Measurements from ENCODE around the gene BCORL1.

Gene BCORL1

DNA sequence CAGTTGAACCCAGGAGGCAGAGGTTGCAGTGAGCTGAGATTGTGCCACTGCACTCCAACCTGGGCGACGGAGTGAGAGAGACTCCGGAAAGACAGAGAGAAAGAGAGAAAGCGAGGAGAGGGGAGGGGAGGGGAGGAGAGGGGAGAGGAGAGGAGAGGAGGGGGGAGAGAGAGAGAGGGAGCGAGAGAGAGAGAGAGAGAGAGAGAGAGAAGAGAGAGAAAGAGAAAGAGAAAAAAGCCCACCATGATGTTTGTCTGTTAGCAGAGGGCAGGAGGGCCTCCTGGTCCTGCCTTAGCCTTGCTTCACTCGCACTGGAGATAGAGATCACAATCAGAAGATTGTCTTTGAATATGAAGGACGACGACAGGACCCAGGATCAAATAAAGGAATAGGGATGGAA is 18.7 kb upstream of the BCORL1 start:
- Histone ChIP-seq H3K79me1 (ENCODE audit: low read depth, low read length) (no peaks in the 10 kb centered on the region), H2AFZ (ENCODE audit: low read length) (no peak overlapping the region), H4K8ac (ENCODE audit: low read depth, low read length) (no peak overlapping the region), H3K27me3 (ENCODE audit: control insufficient read depth in 3 of 3, insufficient read depth in 3 of 3, low read depth in 1 of 3, low read length in 3 of 3) (peaks cover 0 to 14% (median 12%) of the 10 kb centered on the region in 3 experiments), H4K91ac (ENCODE audit: low read depth, low read length, poor library complexity) (no peak overlapping the region), H2BK15ac (ENCODE audit: low read length) (no peak overlapping the region), H3K36me3 (replicated peaks in 1 of 2; ENCODE audit: control insufficient read depth in 2 of 2, insufficient read depth in 2 of 2, low read length in 2 of 2) (no peaks in the 10 kb centered on the region), H3K4me3 (ENCODE audit: low read length in 2 of 2) (no peak overlapping the region), H3K4ac (ENCODE audit: low read length) (no peak overlapping the region), H3K18ac (ENCODE audit: low read length) (no peak overlapping the region), H3K4me2 (ENCODE audit: insufficient read depth, low read length, poor library complexity, severe bottlenecking) (no peak overlapping the region), H2AK5ac (ENCODE audit: low read depth, low read length) (no peak overlapping the region), H3K27ac (replicated peaks; ENCODE audit: low read length) (no peak overlapping the region), H3K9me3 (replicated peaks in 1 of 2; ENCODE audit: control insufficient read depth in 2 of 2, insufficient read depth in 1 of 2, low read depth in 1 of 2, low read length in 2 of 2) (peaks cover 0 to 2% of the 10 kb centered on the region in 2 donors), H3K14ac (ENCODE audit: low read length) (no peak overlapping the region), H2BK12ac (ENCODE audit: low read length) (no peak overlapping the region), H2BK5ac (ENCODE audit: low read length) (no peak overlapping the region), H2BK120ac (ENCODE audit: low read depth, low read length) (no peak overlapping the region), H3K9ac (ENCODE audit: low read depth, low read length, poor library complexity) (no peak overlapping the region), H3K23ac (ENCODE audit: low read depth, low read length, poor library complexity) (no peak overlapping the region), H3K4me1 (ENCODE audit: control insufficient read depth in 2 of 2, insufficient read depth in 1 of 2, low read depth in 1 of 2, low read length in 2 of 2) (peaks cover 0 to 9% of the 10 kb centered on the region in 2 donors)
- no CpG with 5 or more reads among the region's 8 CpGs for WGBS, 2 donors (ENCODE audit: extremely low coverage in 2 of 2, insufficient read length in 2 of 2, insufficient replicate concordance in 1 of 2)
- DNase-seq (ENCODE audit: low spot score): no peak

- Histone ChIP-seq H2AK5ac (ENCODE audit: low read depth, low read length) (no peak overlapping the region), H3K4me3 (ENCODE audit: low read length in 2 of 2) (no peak overlapping the region), H3K23ac (ENCODE audit: low read depth, low read length, poor library complexity) (no peak overlapping the region), H2BK15ac (ENCODE audit: low read length) (no peak overlapping the region), H2AFZ (ENCODE audit: low read length) (no peak overlapping the region), H3K79me1 (ENCODE audit: low read depth, low read length) (no peaks in the 10 kb centered on the region), H3K36me3 (replicated peaks in 1 of 2; ENCODE audit: control insufficient read depth in 2 of 2, insufficient read depth in 2 of 2, low read length in 2 of 2) (no peaks in the 10 kb centered on the region), H4K91ac (ENCODE audit: low read depth, low read length, poor library complexity) (no peak overlapping the region), H3K27me3 (ENCODE audit: control insufficient read depth in 3 of 3, insufficient read depth in 3 of 3, low read depth in 1 of 3, low read length in 3 of 3) (no peaks in the 10 kb centered on the region), H3K9ac (ENCODE audit: low read depth, low read length, poor library complexity) (no peak overlapping the region), H3K14ac (ENCODE audit: low read length) (no peak overlapping the region), H3K27ac (replicated peaks; ENCODE audit: low read length) (no peak overlapping the region), H2BK12ac (ENCODE audit: low read length) (no peak overlapping the region), H3K9me3 (replicated peaks in 1 of 2; ENCODE audit: control insufficient read depth in 2 of 2, insufficient read depth in 1 of 2, low read depth in 1 of 2, low read length in 2 of 2) (peaks cover 0 to 2% of the 10 kb centered on the region in 2 donors), H4K8ac (ENCODE audit: low read depth, low read length) (no peak overlapping the region), H3K4me1 (ENCODE audit: control insufficient read depth in 2 of 2, insufficient read depth in 1 of 2, low read depth in 1 of 2, low read length in 2 of 2) (peaks cover 0 to 5% of the 10 kb centered on the region in 2 donors), H3K4ac (ENCODE audit: low read length) (no peak overlapping the region), H2BK120ac (ENCODE audit: low read depth, low read length) (no peak overlapping the region), H2BK5ac (ENCODE audit: low read length) (no peak overlapping the region), H3K18ac (ENCODE audit: low read length) (no peak overlapping the region), H3K4me2 (ENCODE audit: insufficient read depth, low read length, poor library complexity, severe bottlenecking) (no peak overlapping the region)
- no CpG with 5 or more reads among the region's 6 CpGs for WGBS, 2 donors (ENCODE audit: extremely low coverage in 2 of 2, insufficient read length in 2 of 2, insufficient replicate concordance in 1 of 2)
- DNase-seq (ENCODE audit: low spot score): no peak
These were observed 17.3 kb upstream of the BCORL1 start for GRCh38 chrX:129965166-129965565.

DNA sequence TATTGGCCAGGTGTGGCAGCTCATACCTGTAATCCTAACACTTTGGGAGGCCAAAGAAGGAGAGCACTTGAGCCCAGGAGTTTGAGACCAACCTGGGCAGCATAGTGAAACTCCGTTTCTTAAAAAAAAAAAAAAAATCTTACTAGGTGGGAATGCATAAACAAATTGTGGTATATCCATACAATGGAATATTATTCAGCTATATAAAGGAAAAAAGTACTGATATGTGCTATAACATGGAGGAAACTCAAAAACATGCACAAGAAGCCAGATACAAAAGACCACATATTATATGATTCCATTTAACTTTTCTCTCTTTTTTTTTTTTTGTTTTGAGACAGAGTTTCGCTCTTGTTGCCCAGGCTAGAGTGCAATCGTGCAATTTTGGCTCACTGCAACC is 13.5 kb upstream of the BCORL1 start:
- Histone ChIP-seq H4K91ac (ENCODE audit: low read depth, low read length, poor library complexity) (no peak overlapping the region), H2BK12ac (ENCODE audit: low read length) (no peak overlapping the region), H2BK120ac (ENCODE audit: low read depth, low read length) (no peak overlapping the region), H3K79me1 (ENCODE audit: low read depth, low read length) (no peaks in the 10 kb centered on the region), H3K4me3 (ENCODE audit: low read length in 2 of 2) (no peak overlapping the region), H3K36me3 (replicated peaks in 1 of 2; ENCODE audit: control insufficient read depth in 2 of 2, insufficient read depth in 2 of 2, low read length in 2 of 2) (no peaks in the 10 kb centered on the region), H2AFZ (ENCODE audit: low read length) (no peak overlapping the region), H3K18ac (ENCODE audit: low read length) (no peak overlapping the region), H3K9me3 (replicated peaks in 1 of 2; ENCODE audit: control insufficient read depth in 2 of 2, insufficient read depth in 1 of 2, low read depth in 1 of 2, low read length in 2 of 2) (peaks cover 0 to 2% of the 10 kb centered on the region in 2 donors), H3K27ac (replicated peaks; ENCODE audit: low read length) (no peak overlapping the region), H3K27me3 (ENCODE audit: control insufficient read depth in 3 of 3, insufficient read depth in 3 of 3, low read depth in 1 of 3, low read length in 3 of 3) (peaks cover 0 to 9% (median 0%) of the 10 kb centered on the region in 3 experiments), H3K9ac (ENCODE audit: low read depth, low read length, poor library complexity) (no peak overlapping the region), H3K23ac (ENCODE audit: low read depth, low read length, poor library complexity) (no peak overlapping the region), H3K14ac (ENCODE audit: low read length) (no peak overlapping the region), H3K4ac (ENCODE audit: low read length) (no peak overlapping the region), H2BK15ac (ENCODE audit: low read length) (no peak overlapping the region), H4K8ac (ENCODE audit: low read depth, low read length) (no peak overlapping the region), H3K4me1 (ENCODE audit: control insufficient read depth in 2 of 2, insufficient read depth in 1 of 2, low read depth in 1 of 2, low read length in 2 of 2) (no peaks in the 10 kb centered on the region), H2AK5ac (ENCODE audit: low read depth, low read length) (no peak overlapping the region), H3K4me2 (ENCODE audit: insufficient read depth, low read length, poor library complexity, severe bottlenecking) (no peak overlapping the region), H2BK5ac (ENCODE audit: low read length) (no peak overlapping the region)
- WGBS, 2 donors (ENCODE audit: extremely low coverage in 2 of 2, insufficient read length in 2 of 2, insufficient replicate concordance in 1 of 2): no CpG with 5 or more reads among the region's 3 CpGs
- no peak for DNase-seq (ENCODE audit: low spot score)

GRCh38 chrX:129976441-129976840 is 6.0 kb upstream of the BCORL1 start:
- Histone ChIP-seq H3K18ac (ENCODE audit: low read length) (no peak overlapping the region), H3K9ac (ENCODE audit: low read depth, low read length, poor library complexity) (no peak overlapping the region), H3K4ac (ENCODE audit: low read length) (no peak overlapping the region), H2AK5ac (ENCODE audit: low read depth, low read length) (no peak overlapping the region), H3K14ac (ENCODE audit: low read length) (no peak overlapping the region), H2BK12ac (ENCODE audit: low read length) (no peak overlapping the region), H3K23ac (ENCODE audit: low read depth, low read length, poor library complexity) (no peak overlapping the region), H3K79me1 (ENCODE audit: low read depth, low read length) (no peaks in the 10 kb centered on the region), H3K4me2 (ENCODE audit: insufficient read depth, low read length, poor library complexity, severe bottlenecking) (no peak overlapping the region), H3K9me3 (replicated peaks in 1 of 2; ENCODE audit: control insufficient read depth in 2 of 2, insufficient read depth in 1 of 2, low read depth in 1 of 2, low read length in 2 of 2) (no peaks in the 10 kb centered on the region), H3K27ac (replicated peaks; ENCODE audit: low read length) (no peak overlapping the region), H2BK120ac (ENCODE audit: low read depth, low read length) (no peak overlapping the region), H3K27me3 (ENCODE audit: control insufficient read depth in 3 of 3, insufficient read depth in 3 of 3, low read depth in 1 of 3, low read length in 3 of 3) (peaks cover 0 to 41% (median 0%) of the 10 kb centered on the region in 3 experiments), H2BK5ac (ENCODE audit: low read length) (no peak overlapping the region), H2AFZ (ENCODE audit: low read length) (no peak overlapping the region), H4K91ac (ENCODE audit: low read depth, low read length, poor library complexity) (no peak overlapping the region), H3K4me3 (ENCODE audit: low read length in 2 of 2) (no peak overlapping the region), H4K8ac (ENCODE audit: low read depth, low read length) (no peak overlapping the region), H2BK15ac (ENCODE audit: low read length) (no peak overlapping the region), H3K36me3 (replicated peaks in 1 of 2; ENCODE audit: control insufficient read depth in 2 of 2, insufficient read depth in 2 of 2, low read length in 2 of 2) (no peaks in the 10 kb centered on the region), H3K4me1 (ENCODE audit: control insufficient read depth in 2 of 2, insufficient read depth in 1 of 2, low read depth in 1 of 2, low read length in 2 of 2) (peaks cover 0 to 2% of the 10 kb centered on the region in 2 donors)
- no peak for DNase-seq (ENCODE audit: low spot score)
- WGBS, 2 donors (ENCODE audit: extremely low coverage in 2 of 2, insufficient read length in 2 of 2, insufficient replicate concordance in 1 of 2): no CpG with 5 or more reads among the region's 5 CpGs

Measured in neuronal stem cell (in vitro differentiated cells).